HepG2 (cell line): ENCODE measurements around the gene COLEC12.

Experiments
- CREB1 ChIP-seq, 2 experiments: fragments of 450-650 bp in 1 of 2; IDR thresholded peaks; 2 replicates each; pipeline ENCODE4 v1.6.1; 2016 to 2017; ENCODE audit warnings: control low read depth in 1 of 2, mild to moderate bottlenecking in 1 of 2, missing compliant biosample characterization in 1 of 2, missing genetic modification characterization in 1 of 2
- PHF21A ChIP-seq: sonication (generic); formaldehyde crosslinking; IDR thresholded peaks from 2 replicates; pipeline ENCODE4 v1.5.0; 2020; ENCODE audit warnings: mild to moderate bottlenecking, missing genetic modification reagents
- SMC3 ChIP-seq: IDR thresholded peaks from 2 replicates; pipeline ENCODE4 v1.6.1; 2011; ENCODE audit warnings: low read length, improper control_type of control experiment
- YY1 ChIP-seq: IDR thresholded peaks from 2 replicates; pipeline ENCODE4 v1.6.1; 2011; ENCODE audit warnings: low read length, low read depth, moderate library complexity, mild to moderate bottlenecking; ENCODE audit not compliant: insufficient read depth, insufficient replicate concordance
- ZFP37 ChIP-seq: sonication (generic); formaldehyde crosslinking; IDR thresholded peaks from 2 replicates; pipeline ENCODE4 v1.4.0; 2020; ENCODE audit warnings: missing genetic modification reagents, borderline replicate concordance
- ZNF274 ChIP-seq: sonication (generic); formaldehyde crosslinking; IDR thresholded peaks from 2 replicates; pipeline ENCODE4 v1.5.1; 2020; ENCODE audit warnings: mild to moderate bottlenecking, missing genetic modification reagents
- TF ChIP-seq, protein P1 (sequence below): sonication (generic); formaldehyde crosslinking; IDR thresholded peaks from 2 replicates; pipeline ENCODE4 v1.5.0; 2020; ENCODE audit warnings: mild to moderate bottlenecking, missing genetic modification reagents, moderate library complexity
- TF ChIP-seq, protein P2 (sequence below): IDR thresholded peaks from 2 replicates; pipeline ENCODE4 v1.6.1; 2012; ENCODE audit warnings: inconsistent platforms
- TF ChIP-seq, protein P3 (sequence below), 2 experiments: sonication (generic) in 1 of 2; formaldehyde crosslinking in 1 of 2; IDR thresholded peaks; 2 replicates each; pipeline versions ENCODE4 v1.5.1 to v1.6.1; 2011 to 2020; ENCODE audit warnings: borderline replicate concordance in 1 of 2, low read depth in 1 of 2, low read length in 1 of 2, mild to moderate bottlenecking in 1 of 2, missing genetic modification reagents in 1 of 2, moderate library complexity in 1 of 2
- TF ChIP-seq, protein P4 (sequence below): sonication (generic); formaldehyde crosslinking; IDR thresholded peaks from 2 replicates; pipeline ENCODE4 v1.4.0; 2020; ENCODE audit warnings: missing genetic modification reagents

DNA sequence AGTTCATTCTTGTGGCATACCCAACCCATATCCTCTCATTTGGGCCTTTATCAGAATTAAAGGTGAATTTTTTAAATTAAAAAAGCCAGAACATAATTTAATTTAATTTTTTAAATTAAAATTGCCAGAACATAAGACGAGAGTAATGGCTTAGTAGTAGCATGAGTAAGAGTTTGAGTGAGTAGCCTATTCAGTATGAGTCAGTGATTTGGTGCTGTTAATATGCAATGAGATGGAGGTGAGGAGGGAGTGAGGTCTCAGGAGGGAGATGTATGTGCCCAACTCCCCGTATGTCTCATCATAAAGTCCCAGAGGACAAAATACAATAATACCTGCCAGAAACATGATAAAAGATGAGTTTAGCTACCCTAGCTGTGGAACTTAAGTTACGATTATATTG, 117.4 kb downstream of the COLEC12 start:
- TF ChIP-seq, protein P1, sequence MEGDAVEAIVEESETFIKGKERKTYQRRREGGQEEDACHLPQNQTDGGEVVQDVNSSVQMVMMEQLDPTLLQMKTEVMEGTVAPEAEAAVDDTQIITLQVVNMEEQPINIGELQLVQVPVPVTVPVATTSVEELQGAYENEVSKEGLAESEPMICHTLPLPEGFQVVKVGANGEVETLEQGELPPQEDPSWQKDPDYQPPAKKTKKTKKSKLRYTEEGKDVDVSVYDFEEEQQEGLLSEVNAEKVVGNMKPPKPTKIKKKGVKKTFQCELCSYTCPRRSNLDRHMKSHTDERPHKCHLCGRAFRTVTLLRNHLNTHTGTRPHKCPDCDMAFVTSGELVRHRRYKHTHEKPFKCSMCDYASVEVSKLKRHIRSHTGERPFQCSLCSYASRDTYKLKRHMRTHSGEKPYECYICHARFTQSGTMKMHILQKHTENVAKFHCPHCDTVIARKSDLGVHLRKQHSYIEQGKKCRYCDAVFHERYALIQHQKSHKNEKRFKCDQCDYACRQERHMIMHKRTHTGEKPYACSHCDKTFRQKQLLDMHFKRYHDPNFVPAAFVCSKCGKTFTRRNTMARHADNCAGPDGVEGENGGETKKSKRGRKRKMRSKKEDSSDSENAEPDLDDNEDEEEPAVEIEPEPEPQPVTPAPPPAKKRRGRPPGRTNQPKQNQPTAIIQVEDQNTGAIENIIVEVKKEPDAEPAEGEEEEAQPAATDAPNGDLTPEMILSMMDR (CRISPR knock-in tag), result no peak
- TF ChIP-seq, protein P2, sequence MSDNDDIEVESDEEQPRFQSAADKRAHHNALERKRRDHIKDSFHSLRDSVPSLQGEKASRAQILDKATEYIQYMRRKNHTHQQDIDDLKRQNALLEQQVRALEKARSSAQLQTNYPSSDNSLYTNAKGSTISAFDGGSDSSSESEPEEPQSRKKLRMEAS, result no peak
- TF ChIP-seq, protein P3, sequence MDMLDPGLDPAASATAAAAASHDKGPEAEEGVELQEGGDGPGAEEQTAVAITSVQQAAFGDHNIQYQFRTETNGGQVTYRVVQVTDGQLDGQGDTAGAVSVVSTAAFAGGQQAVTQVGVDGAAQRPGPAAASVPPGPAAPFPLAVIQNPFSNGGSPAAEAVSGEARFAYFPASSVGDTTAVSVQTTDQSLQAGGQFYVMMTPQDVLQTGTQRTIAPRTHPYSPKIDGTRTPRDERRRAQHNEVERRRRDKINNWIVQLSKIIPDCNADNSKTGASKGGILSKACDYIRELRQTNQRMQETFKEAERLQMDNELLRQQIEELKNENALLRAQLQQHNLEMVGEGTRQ (IDR thresholded peaks at IDR 0.05; ENCODE audit: low read depth, low read length), result no peak
- TF ChIP-seq, protein P3 (CRISPR knock-in tag; IDR thresholded peaks at IDR 0.05; ENCODE audit: borderline replicate concordance), result no peak
- no peak for TF ChIP-seq YY1
- TF ChIP-seq ZFP37 (CRISPR knock-in tag), result no peak
- TF ChIP-seq ZNF274 (CRISPR knock-in tag), result no peak
- no peak for TF ChIP-seq CREB1 (IDR thresholded peaks at IDR 0.05)
- TF ChIP-seq CREB1 (CRISPR knock-in tag; IDR thresholded peaks at IDR 0.05), result no peak
- no peak for TF ChIP-seq SMC3
- TF ChIP-seq, protein P4, sequence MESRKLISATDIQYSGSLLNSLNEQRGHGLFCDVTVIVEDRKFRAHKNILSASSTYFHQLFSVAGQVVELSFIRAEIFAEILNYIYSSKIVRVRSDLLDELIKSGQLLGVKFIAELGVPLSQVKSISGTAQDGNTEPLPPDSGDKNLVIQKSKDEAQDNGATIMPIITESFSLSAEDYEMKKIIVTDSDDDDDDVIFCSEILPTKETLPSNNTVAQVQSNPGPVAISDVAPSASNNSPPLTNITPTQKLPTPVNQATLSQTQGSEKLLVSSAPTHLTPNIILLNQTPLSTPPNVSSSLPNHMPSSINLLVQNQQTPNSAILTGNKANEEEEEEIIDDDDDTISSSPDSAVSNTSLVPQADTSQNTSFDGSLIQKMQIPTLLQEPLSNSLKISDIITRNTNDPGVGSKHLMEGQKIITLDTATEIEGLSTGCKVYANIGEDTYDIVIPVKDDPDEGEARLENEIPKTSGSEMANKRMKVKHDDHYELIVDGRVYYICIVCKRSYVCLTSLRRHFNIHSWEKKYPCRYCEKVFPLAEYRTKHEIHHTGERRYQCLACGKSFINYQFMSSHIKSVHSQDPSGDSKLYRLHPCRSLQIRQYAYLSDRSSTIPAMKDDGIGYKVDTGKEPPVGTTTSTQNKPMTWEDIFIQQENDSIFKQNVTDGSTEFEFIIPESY (CRISPR knock-in tag), result no peak
- no peak for TF ChIP-seq PHF21A (CRISPR knock-in tag)
